HG03095 (cell line): ENCODE results near the gene AURKAIP1.
"Not testable (repeated sequence)": the region's sequence is repeated elsewhere in the genome, so short reads cannot be mapped to it uniquely, and the experiment has no call there.

Experiments
- ATAC-seq: cut with Tn5 transposase; IDR thresholded peaks from one replicate; pipeline ENCODE4 v1.9.1; 2021; ENCODE audit warnings: moderate library complexity; ENCODE audit not compliant: unreplicated experiment

AURKAIP1 gene

DNA sequence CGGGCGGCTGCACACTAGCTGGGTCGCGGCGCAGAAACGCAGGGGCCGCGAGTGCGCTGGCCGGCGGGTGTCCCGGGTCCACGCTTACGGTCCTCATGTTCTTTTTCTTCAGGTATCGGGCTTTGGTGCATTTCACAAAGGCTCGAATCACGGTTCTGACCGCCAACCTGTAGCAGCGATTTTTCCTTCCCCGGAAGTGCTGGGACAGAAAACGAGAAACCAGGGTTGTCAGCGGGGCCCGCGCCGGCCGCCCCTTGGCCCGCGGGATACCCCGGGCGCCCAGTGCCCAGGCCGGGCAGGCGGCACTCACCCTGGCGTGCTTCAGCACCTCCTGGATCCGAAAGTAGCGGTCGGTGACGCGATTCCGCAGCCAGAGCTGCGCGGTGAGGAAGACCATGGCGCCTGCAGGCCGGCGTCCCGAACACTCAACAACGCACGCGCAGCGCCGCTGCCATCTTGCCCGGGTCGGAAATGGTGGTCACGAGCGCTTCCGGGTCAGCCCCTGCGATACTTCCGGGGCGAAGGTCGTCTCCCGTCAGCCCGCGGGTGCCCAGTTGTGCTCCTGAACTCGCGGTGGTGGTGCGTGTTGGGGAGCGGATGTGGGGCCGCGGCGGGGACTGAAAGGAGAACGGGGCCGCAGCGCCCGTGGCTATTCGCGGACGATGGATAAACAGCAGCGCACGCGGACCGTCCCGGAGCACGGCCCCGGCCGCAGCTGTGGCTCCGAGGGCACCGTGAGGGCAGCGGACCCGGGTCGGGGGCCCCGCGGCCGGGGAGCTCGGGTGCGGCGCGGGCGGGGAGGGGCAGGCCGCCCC, 32.0 kb upstream of the AURKAIP1 start, which contains the start of gene MRPL20:
Gene MRPL20, minus strand, starts transcription at position 473 of the 815 bp plus-strand sequence. Its CDS starts 76 bp downstream, at position 397.
- ATAC-seq = peak; percentile 90

- ATAC-seq = no peak
Observed at GRCh38 chr1:1406101-1406820, 31.3 kb upstream of the AURKAIP1 start.

- ATAC-seq = no peak
Observed at GRCh38 chr1:1403653-1404052, 28.6 kb upstream of the AURKAIP1 start.

DNA sequence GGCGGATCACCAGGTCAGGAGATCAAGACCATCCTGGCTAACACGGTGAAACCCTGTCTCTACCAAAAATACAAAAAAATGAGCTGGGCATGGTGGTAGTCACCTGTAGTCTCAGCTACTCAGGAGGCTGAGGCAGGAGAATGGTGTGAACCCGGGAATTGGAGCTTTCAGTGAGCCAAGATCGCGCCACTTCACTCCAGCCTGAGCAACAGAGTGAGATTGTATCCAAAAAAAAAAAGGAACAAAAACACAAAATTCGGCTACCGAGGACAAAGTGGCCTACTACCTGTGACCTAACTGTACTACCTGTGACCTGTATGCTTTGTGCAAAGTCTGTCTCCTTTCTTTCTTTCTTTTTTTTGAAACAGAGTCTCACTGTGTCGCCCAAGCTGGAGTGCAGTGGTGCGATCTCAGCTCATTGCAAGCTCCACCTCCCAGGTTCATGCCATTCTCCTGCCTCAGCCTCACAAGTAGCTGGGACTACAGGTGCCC, 27.9 kb upstream of the AURKAIP1 start:
- not testable (repeated sequence) for ATAC-seq

DNA sequence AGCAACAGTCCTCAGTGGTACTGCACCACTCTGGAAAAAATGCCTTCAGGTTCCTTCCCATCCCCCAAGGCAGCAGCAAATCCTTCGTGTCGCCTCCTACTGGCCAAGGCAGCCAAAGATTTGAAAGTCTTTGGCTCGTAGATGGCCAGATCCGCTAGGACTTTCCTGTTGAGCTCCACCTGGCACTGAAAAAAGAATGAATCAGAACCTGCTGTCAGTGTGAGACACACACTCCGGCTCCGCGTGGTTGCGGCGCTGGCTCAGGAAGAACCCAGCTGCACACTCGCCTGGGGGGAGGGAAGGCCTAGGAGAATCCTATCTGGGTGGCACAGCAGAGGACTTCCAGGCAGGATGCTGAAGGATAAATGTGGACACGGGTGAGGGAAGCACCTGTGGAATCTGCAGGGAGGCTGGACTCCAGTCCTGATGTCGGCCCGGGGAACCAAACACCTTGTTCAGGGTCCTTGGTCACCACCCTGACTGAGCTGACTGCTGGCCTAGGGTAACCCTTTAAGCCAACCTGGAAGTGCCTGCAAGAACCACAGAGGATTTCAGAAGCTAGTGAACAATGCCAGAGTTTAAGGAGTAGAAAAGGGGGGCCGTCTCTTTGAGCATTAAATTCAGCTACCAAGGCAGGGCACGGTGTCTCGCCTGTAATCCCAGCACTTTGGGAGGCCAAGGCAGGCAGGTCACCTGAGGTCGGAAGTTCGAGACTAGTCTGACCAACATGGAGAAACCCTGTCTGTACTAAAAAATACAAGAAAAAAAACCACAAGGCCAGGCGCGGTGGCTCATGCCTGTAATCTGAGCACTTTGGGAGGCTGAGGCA, 27.3 kb upstream of the AURKAIP1 start:
- ATAC-seq = no peak

GRCh38 chr1:1401457-1402010, 26.5 kb upstream of the AURKAIP1 start:
- no peak for ATAC-seq

- ATAC-seq = no peak
Observed at GRCh38 chr1:1400576-1401456, 25.8 kb upstream of the AURKAIP1 start.

GRCh38 chr1:1399872-1400575, 25.0 kb upstream of the AURKAIP1 start:
- no peak for ATAC-seq

DNA sequence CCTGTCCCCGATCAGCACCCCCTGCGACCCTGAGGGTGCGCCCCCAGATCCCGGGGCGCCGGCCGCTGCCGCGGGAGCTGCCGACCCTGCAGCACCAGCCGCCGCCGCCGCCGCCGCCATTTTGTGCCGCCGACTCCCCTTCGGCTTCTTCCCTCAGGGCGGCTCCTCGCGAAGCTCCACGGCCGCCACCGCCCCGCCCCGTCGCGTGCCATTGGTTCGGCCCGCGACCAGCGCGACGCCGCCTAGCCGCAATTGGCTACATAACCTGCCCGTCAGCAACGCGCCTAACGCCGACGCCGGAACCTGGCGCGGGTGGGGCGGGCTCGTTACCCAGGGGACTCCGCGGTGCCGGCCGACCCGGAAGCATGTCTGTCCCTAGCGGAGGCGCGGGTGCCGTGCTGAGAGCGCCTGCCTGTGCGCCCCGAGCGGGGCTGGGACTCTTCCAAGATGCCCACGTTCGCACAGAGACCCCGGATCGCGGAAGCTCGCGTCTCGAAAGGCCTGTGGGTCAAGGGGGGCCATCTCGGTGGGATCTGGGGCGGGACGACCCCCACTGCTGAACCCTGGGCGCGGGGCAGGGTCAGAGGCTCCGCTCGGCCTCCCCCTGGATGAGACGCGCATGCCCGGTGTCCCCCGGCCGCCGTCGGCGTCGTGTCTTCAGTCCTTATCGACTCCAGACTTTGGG, 24.3 kb upstream of the AURKAIP1 start, which contains the start of gene CCNL2:
Gene CCNL2, minus strand, starts transcription at position 149 of the 685 bp plus-strand sequence. Its CDS starts 29 bp downstream, at position 120.
- ATAC-seq = peak; percentile 87

DNA sequence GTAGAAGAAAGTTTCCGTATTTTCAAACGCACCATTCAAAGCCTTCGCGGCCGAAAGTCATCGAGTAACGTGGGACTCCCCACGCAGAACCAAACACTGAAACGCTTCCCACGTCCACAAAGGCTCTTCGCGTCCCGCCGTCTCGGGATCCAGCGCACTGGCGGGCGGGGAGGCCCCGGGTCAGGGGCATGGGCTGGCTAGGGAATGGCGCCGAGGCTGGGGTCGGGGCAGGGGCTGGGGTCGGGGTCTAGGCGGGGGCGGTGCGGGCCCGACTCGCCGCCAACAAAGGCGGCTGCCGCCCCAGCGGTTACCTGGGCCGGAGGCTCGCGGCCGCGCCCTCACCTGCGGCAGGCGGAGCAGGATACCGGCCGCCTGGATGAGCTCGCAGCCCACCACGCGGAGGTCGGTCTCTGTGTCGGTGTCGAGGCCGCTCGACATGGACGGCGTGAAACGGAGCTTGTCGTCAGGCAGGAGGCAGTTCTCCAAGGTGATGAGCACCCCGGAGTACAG, 23.7 kb upstream of the AURKAIP1 start:
- ATAC-seq = peak; percentile 4

- ATAC-seq = no peak
Observed at GRCh38 chr1:1397839-1398523, 23.0 kb upstream of the AURKAIP1 start.

DNA sequence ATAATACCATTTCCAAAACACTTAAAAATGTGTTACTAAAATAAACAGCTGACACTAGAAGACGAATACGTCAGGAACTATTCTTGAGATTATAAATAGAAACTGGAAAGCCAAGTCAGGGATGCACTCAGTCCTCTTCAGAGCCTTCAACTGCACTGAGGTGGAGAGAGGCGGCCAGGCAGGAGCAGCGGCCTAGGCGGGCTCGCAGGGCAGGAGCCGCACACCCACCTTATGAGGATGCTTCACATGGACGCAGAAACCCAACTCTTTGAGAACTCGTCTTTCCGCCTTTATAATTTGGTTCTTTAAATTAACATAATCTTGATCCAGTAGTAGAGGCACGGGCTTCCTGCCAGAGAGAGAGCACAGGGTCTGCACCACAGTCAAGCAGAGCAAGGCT, 20.2 kb upstream of the AURKAIP1 start:
- no peak for ATAC-seq

DNA sequence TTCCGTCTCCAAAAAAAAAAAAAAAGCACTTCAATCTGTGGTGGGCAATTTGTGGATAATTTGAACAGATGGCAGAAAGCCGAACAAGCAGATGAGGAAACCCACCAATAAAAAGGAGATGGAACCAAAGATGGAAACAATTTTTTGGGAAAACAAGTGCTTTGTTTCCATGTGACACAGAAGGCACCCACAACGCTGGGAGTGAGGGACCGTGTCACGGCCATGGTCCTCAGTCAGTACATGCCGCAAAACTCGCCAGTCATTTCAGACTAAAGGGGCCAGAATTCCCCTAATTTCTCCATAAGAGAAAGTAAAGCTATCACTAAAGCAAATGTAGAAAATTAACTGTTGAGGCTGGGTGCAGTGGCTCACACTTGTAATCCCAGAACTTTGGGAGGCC, 19.1 kb upstream of the AURKAIP1 start:
- ATAC-seq = no peak

DNA sequence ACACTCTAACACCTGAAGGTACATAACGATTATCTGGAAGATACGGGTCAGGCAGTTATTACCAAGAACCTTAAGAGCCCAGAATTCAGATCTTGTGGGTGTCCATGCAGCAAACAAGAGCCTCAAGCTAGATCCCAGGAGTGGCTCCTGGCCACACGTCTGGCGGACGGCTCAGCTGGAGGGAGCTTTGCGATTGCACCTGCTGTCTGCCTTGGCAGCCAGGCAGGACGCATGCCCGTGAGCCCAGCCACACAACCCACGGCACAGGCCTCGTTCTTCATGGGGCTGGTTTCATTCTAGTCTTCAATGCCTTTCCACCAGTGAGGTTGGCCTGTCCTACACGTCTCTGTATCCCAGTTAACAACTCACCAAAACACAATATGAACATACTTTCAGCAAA, 18.4 kb upstream of the AURKAIP1 start:
- no peak for ATAC-seq

DNA sequence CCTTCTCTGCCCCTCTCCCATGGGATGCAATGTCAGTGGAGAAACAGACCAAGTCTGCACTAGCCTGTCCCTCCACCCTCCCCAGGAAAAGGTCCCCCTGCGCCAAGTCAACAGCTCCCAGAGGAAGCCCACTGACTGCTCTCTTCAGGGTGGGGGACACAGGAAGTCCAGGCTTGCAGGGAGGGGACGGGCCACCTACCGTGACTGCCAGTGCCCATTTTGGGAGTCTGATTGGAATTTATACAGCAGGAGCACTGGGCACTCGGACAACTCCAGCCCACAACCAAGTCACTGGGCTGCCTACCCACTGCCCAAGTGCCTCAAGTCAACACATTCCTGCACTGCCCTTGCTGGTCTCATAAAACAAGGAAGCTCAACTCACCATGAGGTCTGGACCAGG, 18.0 kb upstream of the AURKAIP1 start:
- no peak for ATAC-seq

DNA sequence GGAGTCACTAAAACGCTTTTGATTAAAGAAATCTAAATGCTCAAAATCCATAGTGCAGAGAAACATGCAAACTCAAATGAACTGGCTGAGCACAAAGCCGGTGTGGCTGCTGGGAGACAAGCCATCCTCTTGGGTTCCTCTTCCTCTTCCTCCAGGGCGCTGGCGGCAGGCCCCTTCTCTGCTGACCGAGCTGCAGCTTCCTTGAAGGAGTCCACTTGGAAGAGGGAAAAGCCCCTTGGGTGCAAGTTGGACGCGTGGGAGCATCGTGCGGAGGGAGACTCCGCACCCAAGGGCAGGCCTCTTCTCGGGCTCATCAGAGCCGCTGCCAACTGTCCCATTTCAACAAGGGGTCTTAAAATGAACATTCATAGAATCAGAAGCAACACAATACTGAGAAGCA, 16.2 kb upstream of the AURKAIP1 start:
- no peak for ATAC-seq

GRCh38 chr1:1390675-1391074, 15.7 kb upstream of the AURKAIP1 start:
- ATAC-seq = no peak

GRCh38 chr1:1388078-1388472, 13.1 kb upstream of the AURKAIP1 start:
- ATAC-seq = no peak
